Activated T-helper 1 cell treated with anti-CD3 and anti-CD28 coated beads, Interleukin-2, amount 50 U/mL, for 16 hours (primary cell): ENCODE results near the gene HID1.
"Not testable (repeated sequence)": the region's sequence is repeated elsewhere in the genome, so short reads cannot be mapped to it uniquely, and the experiment has no call there.

Experiments used
- DNase-seq, 2 donors: peaks; one replicate each; pipeline ENCODE4 v3.0.0-alpha.2; 2020; ENCODE audit warnings: low read depth in 1 of 2, low spot score in 1 of 2

Gene HID1

GRCh38 chr17:74972107-74972972 lies at the start of gene HID1:
Gene HID1 (minus strand): TSS chr17:74972759. CDS start chr17:74972656, 103 bp downstream.
- peak; percentile 69 to 76 for DNase-seq

GRCh38 chr17:75020331-75021110 lies 48.0 kb upstream of the HID1 start:
- no peak for DNase-seq

GRCh38 chr17:75019710-75020109 lies 47.2 kb upstream of the HID1 start:
- no peak for DNase-seq

GRCh38 chr17:75019146-75019545 lies 46.6 kb upstream of the HID1 start:
- DNase-seq: no peak

DNA sequence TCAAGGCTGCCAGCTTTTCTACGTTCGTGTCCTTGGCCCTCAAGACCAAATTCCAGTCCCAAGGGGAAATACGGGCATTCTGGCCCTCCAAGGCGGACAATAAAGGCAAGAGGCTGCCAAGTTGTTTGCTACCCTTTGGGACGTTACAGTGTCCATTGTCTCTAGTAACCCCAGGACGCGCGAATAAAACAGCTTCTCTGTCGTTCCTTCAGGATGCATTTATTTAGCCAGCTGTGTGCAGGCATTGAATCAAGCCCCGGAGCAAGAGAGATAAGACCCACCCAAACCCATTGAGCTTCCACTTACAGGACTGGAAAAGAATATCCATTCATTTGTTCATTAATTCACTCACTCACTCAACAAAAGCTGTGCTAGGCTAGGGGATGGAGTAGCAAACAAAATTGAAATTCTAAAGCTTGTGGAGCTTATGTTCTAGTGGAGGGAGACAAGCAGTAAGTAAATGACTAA lies 40.6 kb upstream of the HID1 start:
- no peak for DNase-seq

GRCh38 chr17:75012346-75013091 lies 40.0 kb upstream of the HID1 start, which contains the start of gene MRPL58:
Gene MRPL58 (plus strand): TSS chr17:75012670. CDS start chr17:75012687, 17 bp downstream.
- DNase-seq: peak; percentile 59 to 70

DNA sequence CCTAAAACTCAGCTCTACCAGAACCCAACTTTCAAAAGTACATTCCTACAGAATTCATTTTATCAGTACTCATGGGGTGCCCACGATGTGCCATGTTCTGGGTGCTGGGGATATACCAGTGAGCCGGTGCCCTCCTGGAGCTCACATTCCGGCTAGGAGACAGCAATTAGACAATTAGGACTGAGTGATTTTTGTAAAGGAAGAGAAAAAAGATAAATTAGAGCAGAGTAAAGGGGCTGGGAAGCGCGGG lies 39.5 kb upstream of the HID1 start:
- no peak for DNase-seq

DNA sequence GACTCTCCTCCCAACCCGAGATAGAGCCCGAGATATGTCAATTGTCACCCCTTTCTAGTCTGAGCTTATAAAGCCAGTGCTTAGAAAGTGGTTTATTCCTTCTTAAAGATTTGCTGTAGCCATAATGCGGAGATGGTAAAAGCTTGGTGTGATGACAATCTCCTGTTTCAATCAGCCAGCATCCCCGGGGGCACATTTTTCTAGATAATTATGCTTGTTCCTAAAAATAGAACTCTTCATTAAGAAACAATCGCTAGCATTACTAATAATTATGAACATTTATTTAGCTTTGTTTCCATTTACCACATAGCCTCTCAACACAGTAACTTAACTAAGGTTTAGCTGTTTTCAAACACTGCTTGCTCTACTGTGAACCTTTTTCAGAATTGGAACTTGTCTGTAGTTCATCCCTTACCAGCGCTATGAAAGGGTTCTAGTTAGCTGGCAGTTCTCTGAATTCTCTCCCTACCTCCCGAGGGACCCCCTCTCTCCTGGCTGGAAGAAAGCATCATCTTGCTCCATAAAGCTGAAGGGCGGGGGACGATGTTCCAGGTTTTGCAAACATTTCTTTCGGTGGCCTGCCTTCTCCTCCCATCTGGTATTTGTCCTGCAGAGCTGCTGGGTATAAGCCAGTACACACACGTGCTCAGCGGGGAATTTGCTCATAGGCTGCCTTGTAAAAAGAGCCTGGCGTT lies 39.0 kb upstream of the HID1 start:
- DNase-seq: no peak

DNA sequence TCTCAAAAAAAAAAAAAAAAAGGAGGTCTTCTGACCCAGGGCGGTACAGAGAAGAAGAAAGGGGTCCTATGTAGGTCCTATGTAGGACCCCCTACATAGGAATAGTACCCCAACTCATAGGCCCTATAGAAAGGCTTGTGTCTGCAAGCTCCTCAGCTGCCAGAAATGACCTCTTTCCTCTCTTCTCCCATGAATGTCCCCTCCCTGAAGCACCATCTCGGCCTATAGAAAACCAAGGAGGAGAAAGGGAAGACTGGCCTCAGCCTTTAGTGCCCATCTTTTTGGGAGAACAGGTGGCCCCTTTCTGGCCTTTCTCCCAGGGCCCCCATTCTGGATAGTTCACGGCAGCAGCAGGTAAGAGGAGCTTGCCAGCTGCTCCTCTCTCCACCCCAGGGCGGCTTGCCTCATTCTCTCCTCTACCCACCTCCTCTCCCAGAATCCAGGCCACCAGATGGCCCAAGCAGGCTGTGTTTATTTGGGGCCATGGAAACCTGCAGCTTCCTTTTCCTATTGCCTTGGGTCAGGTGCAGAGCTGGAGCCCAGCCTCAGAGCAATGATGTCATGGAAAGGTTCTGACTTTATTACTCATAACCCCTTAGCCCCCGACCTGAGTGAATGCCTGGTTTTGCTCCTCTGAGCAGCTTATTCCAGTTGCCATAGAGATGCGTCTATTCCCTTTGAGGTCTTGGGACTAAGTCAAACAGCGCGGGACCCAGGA lies 38.3 kb upstream of the HID1 start:
- DNase-seq: no peak

- DNase-seq: no peak
Measured at GRCh38 chr17:75009139-75009724, 36.7 kb upstream of the HID1 start.

- no peak for DNase-seq
Measured at GRCh38 chr17:75008373-75008772, 35.8 kb upstream of the HID1 start.

- DNase-seq: no peak
Measured at GRCh38 chr17:75006653-75007052, 34.1 kb upstream of the HID1 start.

DNA sequence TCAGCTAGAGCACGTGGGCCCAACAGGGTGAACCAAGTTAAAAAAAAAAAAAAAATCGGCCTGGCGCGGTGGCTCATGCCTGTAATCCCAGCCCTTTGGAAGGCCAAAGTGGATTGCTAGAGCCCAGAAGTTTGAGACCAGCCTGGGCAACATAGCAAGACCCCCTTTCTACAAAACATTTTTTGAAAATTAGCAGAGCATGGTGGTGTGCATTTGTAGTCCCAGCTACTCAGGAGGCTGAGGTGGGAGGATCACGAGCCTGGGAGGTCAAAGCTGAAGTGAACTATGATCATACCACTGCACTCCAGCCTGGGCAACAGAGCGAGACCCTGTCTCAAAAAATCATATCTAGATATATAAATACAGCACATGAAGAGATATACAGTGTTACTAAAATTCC lies 33.5 kb upstream of the HID1 start:
- not testable (repeated sequence) for DNase-seq

- no peak for DNase-seq
Measured at GRCh38 chr17:75005291-75005690, 32.7 kb upstream of the HID1 start.

- DNase-seq: no peak
Measured at GRCh38 chr17:75004371-75004770, 31.8 kb upstream of the HID1 start.

- no peak for DNase-seq
Measured at GRCh38 chr17:75003957-75004355, 31.4 kb upstream of the HID1 start.

DNA sequence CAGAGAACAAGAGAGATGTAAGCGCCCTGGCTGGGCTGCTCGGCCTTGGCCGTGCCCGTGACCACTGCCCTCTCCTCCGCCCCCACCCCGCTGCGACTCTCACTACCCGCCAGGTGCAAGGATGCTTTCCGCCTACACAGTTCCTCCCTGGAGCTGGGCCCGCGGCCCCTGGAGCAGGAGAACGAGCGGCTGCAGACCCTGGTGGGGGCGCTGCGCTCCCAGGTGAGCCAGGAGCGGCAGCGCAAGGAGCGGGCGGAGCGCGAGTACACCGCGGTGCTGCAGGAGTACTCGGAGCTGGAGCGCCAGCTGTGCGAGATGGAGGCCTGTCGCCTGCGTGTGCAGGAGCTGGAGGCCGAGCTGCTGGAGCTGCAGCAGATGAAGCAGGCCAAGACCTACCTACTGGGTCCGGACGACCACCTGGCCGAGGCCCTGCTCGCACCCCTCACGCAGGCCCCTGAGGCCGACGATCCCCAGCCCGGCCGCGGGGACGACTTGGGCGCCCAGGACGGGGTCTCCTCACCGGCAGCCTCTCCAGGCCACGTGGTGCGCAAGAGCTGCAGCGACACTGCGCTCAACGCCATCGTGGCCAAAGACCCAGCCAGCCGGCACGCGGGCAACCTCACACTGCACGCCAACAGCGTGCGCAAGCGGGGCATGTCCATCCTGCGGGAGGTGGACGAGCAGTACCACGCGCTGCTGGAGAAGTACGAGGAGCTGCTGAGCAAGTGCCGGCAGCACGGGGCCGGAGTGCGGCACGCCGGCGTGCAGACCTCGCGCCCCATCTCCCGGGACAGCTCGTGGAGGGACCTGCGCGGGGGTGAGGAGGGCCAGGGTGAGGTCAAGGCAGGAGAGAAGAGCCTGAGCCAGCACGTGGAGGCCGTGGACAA lies 30.8 kb upstream of the HID1 start:
- DNase-seq: no peak

DNA sequence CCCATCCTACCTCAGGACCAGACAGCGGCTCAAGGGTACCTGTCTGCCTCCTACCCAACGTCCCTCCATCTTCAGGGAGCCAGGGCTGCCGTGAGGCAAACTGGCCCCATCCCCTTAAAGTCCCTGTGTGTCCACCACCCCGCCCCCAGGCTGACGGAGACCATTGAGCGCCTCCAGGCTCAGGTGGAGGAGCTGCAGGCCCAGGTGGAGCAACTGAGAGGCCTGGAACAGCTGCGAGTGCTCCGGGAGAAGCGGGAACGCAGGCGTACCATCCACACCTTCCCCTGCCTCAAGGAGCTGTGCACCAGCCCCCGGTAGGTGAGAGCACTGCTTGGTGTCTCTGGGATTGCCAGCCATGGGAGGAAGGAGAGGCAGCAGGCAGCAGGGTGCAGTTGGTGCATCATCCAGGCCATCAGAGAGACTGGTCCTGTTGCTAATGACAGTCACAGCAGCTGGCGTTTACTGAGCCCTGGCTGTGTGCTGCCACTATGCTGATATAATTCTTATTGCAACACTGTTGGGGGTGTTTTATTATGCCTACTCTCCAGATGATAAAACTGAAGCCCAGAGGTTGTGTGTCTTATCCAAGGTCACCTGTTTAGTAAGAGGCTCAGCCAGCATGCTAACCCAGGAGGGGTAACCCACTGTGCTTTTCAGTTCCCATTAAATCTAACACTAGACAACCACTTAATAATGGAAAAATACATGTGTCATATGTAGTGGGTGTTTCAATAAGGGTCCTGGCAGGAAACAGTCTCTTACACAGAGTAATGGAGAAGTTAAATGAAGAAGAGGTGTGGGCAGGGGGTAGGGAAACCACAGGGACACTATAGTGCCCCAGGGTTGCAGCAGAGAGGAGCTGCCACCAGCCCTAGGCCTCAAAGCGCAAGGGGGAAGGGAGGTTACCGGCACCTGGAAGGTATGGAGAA lies 29.6 kb upstream of the HID1 start:
- DNase-seq: no peak
